CD14-positive monocyte (primary cell): Measurements from ENCODE around the gene SNCB. TPM values are rescaled to one million over a fixed set of nuclear protein-coding genes. Genes with fewer than 3 reads are reported as not detected.

Source experiments
- DNase-seq, 3 donors: peaks; one replicate each; pipeline ENCODE4 v3.0.0-alpha.2; 2011 to 2022
- H2AFZ ChIP-seq: 2 replicates; pipeline ENCODE4 v1.6.0; 2012; ENCODE audit warnings: mild to moderate bottlenecking, low read depth, low read length, inconsistent platforms; ENCODE audit not compliant: insufficient read depth, poor library complexity, severe bottlenecking
- H3K27ac ChIP-seq, 2 donors: 1 replicate in 1 of 2; 2 replicates in 1 of 2; pipeline ENCODE4 v1.5.1; 2012 to 2013; ENCODE audit warnings: low read length in 2 of 2, control low read depth in 1 of 2, inconsistent platforms in 1 of 2, low read depth in 1 of 2, mild to moderate bottlenecking in 1 of 2
- H3K27me3 ChIP-seq, 2 donors: one replicate each; pipeline versions ENCODE4 v1.6.0 to v1.6.1; 2011 to 2013; ENCODE audit warnings: low read length in 2 of 2; ENCODE audit not compliant: control insufficient read depth in 2 of 2, insufficient read depth in 2 of 2
- H3K36me3 ChIP-seq, 2 donors: replicated peaks in 1 of 2; 1 replicate in 1 of 2; 2 replicates in 1 of 2; pipeline versions ENCODE4 v1.5.1 to v1.6.1; 2012 to 2013; ENCODE audit warnings: low read length in 2 of 2, control low read depth in 1 of 2, inconsistent platforms in 1 of 2, mild to moderate bottlenecking in 1 of 2; ENCODE audit not compliant: insufficient read depth in 2 of 2, control insufficient read depth in 1 of 2
- H3K4me1 ChIP-seq, 2 donors: 1 replicate in 1 of 2; 2 replicates in 1 of 2; pipeline versions ENCODE4 v1.5.1 to v1.6.1; 2012 to 2013; ENCODE audit warnings: low read length in 2 of 2, control low read depth in 1 of 2, inconsistent platforms in 1 of 2, mild to moderate bottlenecking in 1 of 2, moderate library complexity in 1 of 2; ENCODE audit not compliant: insufficient read depth in 2 of 2, control insufficient read depth in 1 of 2
- H3K4me2 ChIP-seq: replicated peaks from 2 replicates; pipeline ENCODE3; 2012; ENCODE audit warnings: low read length, moderate library complexity, mild to moderate bottlenecking; ENCODE audit not compliant: poor library complexity, severe bottlenecking; ENCODE audit errors: extremely low read depth
- H3K4me3 ChIP-seq, 3 experiments: fragments of 200-600 bp in 1 of 3; sonication (generic) in 1 of 3; replicated peaks in 1 of 3; 1 replicate in 2 of 3; 2 replicates in 1 of 3; pipeline ENCODE4 v1.5.1; 2011 to 2013; ENCODE audit warnings: low read length in 3 of 3, mild to moderate bottlenecking in 3 of 3, control low read depth in 2 of 3, low read depth in 2 of 3, inconsistent platforms in 1 of 3, moderate library complexity in 1 of 3
- H3K79me2 ChIP-seq: 2 replicates; pipeline ENCODE4 v1.6.0; 2012; ENCODE audit warnings: mild to moderate bottlenecking, control low read depth, inconsistent platforms, low read length, moderate library complexity; ENCODE audit not compliant: insufficient read depth
- H3K9ac ChIP-seq: 2 replicates; pipeline ENCODE4 v1.6.0; 2017; ENCODE audit warnings: low read length, mild to moderate bottlenecking; ENCODE audit not compliant: insufficient read depth, poor library complexity, severe bottlenecking
- H3K9me3 ChIP-seq, 2 donors: replicated peaks in 1 of 2; 1 replicate in 1 of 2; 2 replicates in 1 of 2; pipeline versions ENCODE4 v1.5.1 to v1.6.1; 2012 to 2013; ENCODE audit warnings: low read length in 2 of 2, control low read depth in 1 of 2; ENCODE audit not compliant: control insufficient read depth in 1 of 2, insufficient read depth in 1 of 2
- H4K20me1 ChIP-seq: 2 replicates; pipeline ENCODE4 v1.6.0; 2012; ENCODE audit warnings: mild to moderate bottlenecking, low read length, control low read depth, moderate library complexity; ENCODE audit not compliant: insufficient read depth
- H3K27ac Mint-ChIP-seq, 7 donors: one replicate each; pipeline ENCODE4 v1.8.0; 2020; ENCODE audit warnings: mild to moderate bottlenecking in 7 of 7, mixed read lengths in 7 of 7, moderate library complexity in 6 of 7, inconsistent platforms in 2 of 7
- H3K27me3 Mint-ChIP-seq, 3 donors: one replicate each; pipeline ENCODE4 v1.8.0; 2021 to 2022; ENCODE audit warnings: low read depth in 3 of 3, mild to moderate bottlenecking in 3 of 3, mixed read lengths in 3 of 3, moderate library complexity in 3 of 3, inconsistent platforms in 1 of 3
- H3K36me3 Mint-ChIP-seq, 2 donors: one replicate each; pipeline ENCODE4 v1.8.0; 2020; ENCODE audit warnings: mixed read lengths in 2 of 2, inconsistent platforms in 1 of 2, mild to moderate bottlenecking in 1 of 2
- H3K4me1 Mint-ChIP-seq: one replicate; pipeline ENCODE4 v1.8.0; 2020; ENCODE audit warnings: mild to moderate bottlenecking, mixed read lengths
- H3K4me3 Mint-ChIP-seq, 2 donors: one replicate each; pipeline ENCODE4 v1.8.0; 2020; ENCODE audit warnings: mild to moderate bottlenecking in 2 of 2, mixed read lengths in 2 of 2, moderate library complexity in 1 of 2
- H3K9me3 Mint-ChIP-seq, 7 donors: one replicate each; pipeline ENCODE4 v1.8.0; 2020 to 2022; ENCODE audit warnings: mixed read lengths in 7 of 7, mild to moderate bottlenecking in 6 of 7, moderate library complexity in 6 of 7, inconsistent platforms in 2 of 7
- WGBS: methylation state at CpG from one replicate; pipeline ENCODE4 v1.1.5; 2013; ENCODE audit warnings: missing lambda C conversion rate; ENCODE audit not compliant: insufficient coverage; 5-methylcytosine and 5-hydroxymethylcytosine counted together
- intact Hi-C, 2 donors: fragments of 100-400 bp; cut with micrococcal nuclease; formaldehyde crosslinking; loops; one replicate each; pipeline versions ENCODE4 v1.15.0 to v1.15.1; 2023
- polyA plus RNA-seq, 3 donors: library from polyadenylated mRNA; depleted of rRNA in 1 of 3; unstranded in 2 of 3; stranded (reverse) in 1 of 3; fragments of 300-500 nt in 2 of 3; fragments of >200 nt in 1 of 3; fragmentation: Illumina TruSeq in 2 of 3; gene quantifications; 1 replicate in 2 of 3; 2 replicates in 1 of 3; pipeline ENCODE4 v1.2.3, GENCODE V29; 2012 to 2021
- TF ChIP-seq, protein P1 (sequence below): fragments of 200-600 bp; IDR thresholded peaks from one replicate; pipeline ENCODE4 v1.8.0; 2022; ENCODE audit warnings: antibody characterized with exemption, mild to moderate bottlenecking

Gene SNCB
- polyA plus RNA-seq, 3 donors, result not detected

DNA sequence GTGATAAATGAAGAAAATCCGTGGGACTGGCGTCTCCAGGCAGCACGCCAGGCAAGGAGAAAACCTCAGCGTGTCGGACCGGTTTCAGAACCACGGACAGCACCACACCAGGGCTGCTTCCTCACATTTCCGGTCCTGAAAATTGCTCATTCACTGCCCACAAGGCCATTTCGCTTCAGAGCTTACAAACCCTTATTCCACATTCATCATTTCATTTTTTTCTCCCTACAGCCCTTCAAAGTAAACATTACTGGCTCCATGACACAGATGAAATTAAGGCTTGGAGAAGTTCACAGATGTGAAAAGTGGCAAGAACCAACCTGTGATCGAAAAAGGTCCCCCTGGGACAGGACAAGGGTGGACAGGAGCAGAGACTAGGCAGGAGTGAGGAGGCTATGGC is 18.9 kb downstream of the SNCB start:
- Mint-ChIP-seq H3K4me3 (peak overlapping the region in 1 of 2 donors; percentile 36), H3K36me3 (peaks cover 3 to 7% of the 10 kb centered on the region in 2 donors), H3K27me3 (peaks cover 38 to 70% (median 47%) of the 10 kb centered on the region in 3 donors), H3K4me1 (peaks cover 10% of the 10 kb centered on the region), H3K27ac (peak overlapping the region in 2 of 7 donors; percentile 8 to 73), H3K9me3 (peaks cover 0 to 15% (median 6%) of the 10 kb centered on the region in 7 donors)
- Histone ChIP-seq H3K27me3 (peaks cover 15 to 40% of the 10 kb centered on the region in 2 donors), H3K4me1 (peaks cover 6% of the 10 kb centered on the region in 2 donors), H2AFZ (no peak overlapping the region), H3K36me3 (no peaks in the 10 kb centered on the region), H3K9me3 (no peaks in the 10 kb centered on the region), H3K27ac (no peak overlapping the region), H4K20me1 (no peaks in the 10 kb centered on the region), H3K79me2 (no peaks in the 10 kb centered on the region), H3K4me3 (no peak overlapping the region), H3K9ac (no peak overlapping the region), H3K4me2 (no peak overlapping the region)
- intact Hi-C loops, result no loop called here
- TF ChIP-seq, protein P1, sequence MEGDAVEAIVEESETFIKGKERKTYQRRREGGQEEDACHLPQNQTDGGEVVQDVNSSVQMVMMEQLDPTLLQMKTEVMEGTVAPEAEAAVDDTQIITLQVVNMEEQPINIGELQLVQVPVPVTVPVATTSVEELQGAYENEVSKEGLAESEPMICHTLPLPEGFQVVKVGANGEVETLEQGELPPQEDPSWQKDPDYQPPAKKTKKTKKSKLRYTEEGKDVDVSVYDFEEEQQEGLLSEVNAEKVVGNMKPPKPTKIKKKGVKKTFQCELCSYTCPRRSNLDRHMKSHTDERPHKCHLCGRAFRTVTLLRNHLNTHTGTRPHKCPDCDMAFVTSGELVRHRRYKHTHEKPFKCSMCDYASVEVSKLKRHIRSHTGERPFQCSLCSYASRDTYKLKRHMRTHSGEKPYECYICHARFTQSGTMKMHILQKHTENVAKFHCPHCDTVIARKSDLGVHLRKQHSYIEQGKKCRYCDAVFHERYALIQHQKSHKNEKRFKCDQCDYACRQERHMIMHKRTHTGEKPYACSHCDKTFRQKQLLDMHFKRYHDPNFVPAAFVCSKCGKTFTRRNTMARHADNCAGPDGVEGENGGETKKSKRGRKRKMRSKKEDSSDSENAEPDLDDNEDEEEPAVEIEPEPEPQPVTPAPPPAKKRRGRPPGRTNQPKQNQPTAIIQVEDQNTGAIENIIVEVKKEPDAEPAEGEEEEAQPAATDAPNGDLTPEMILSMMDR, result no peak
- peak; percentile 44 to 58 (median 57) for DNase-seq
- WGBS, result 15% methylated on average over 9 of the region's 10 CpGs

DNA sequence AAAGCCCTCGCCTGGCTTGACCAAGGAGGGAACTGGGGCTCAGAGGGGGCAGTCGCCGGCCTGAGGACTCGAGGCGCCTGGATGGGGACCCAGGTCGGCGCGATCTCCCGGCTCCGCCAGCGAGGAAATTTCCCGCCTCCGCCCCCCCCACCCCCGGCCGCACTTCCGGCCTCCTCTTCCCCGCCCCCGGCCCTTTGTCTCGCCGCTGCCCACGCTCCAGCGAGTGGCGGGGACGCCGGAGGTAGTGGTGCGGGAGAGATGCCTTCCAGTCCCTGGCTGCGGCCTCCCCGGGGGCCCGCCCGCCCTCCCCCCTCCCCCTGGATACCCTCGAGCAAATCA is 19.9 kb downstream of the SNCB start:
- H3K9ac ChIP-seq, result no peak overlapping the region
- Mint-ChIP-seq H3K27me3 (peaks cover 34 to 66% (median 49%) of the 10 kb centered on the region in 3 donors), H3K27ac (no peak overlapping the region), H3K9me3 (peaks cover 0 to 15% (median 6%) of the 10 kb centered on the region in 7 donors), H3K4me1 (peaks cover 10% of the 10 kb centered on the region), H3K36me3 (peaks cover 3 to 7% of the 10 kb centered on the region in 2 donors), H3K4me3 (peak overlapping the region; percentile 68 to 70)
- intact Hi-C loops, result no loop called here
- WGBS, result 0% methylated on average over 1 of the region's 31 CpGs
- peak overlapping the region; percentile 80 for H2AFZ ChIP-seq
- H3K4me1 ChIP-seq, result peaks cover 6% of the 10 kb centered on the region in 2 donors
- H4K20me1 ChIP-seq, result no peaks in the 10 kb centered on the region
- peak overlapping the region; percentile 37 to 76 (median 43) for H3K4me3 ChIP-seq
- H3K27ac ChIP-seq, result no peak overlapping the region
- H3K9me3 ChIP-seq, result no peaks in the 10 kb centered on the region
- H3K36me3 ChIP-seq, result no peaks in the 10 kb centered on the region
- no peak for DNase-seq
- H3K27me3 ChIP-seq, result peaks cover 15 to 43% of the 10 kb centered on the region in 2 donors
- H3K79me2 ChIP-seq, result no peaks in the 10 kb centered on the region
- TF ChIP-seq, protein P1, result no peak
- peak overlapping the region; percentile 84 for H3K4me2 ChIP-seq
